Ascending aorta (tissue), 2 donors: ENCODE data around the gene EDC3. TPM values are rescaled to one million over a fixed set of nuclear protein-coding genes. Genes with fewer than 3 reads are reported as not detected.

Experiments
- DNase-seq, 2 donors: peaks; one replicate each; pipeline ENCODE4 v3.0.0-alpha.2; 2019; ENCODE audit warnings: low spot score in 2 of 2
- H3K27ac ChIP-seq, 2 donors: fragments of 200-600 bp; sonication (generic); one replicate each; pipeline ENCODE4 v1.5.1; 2016 to 2017; ENCODE audit warnings: mild to moderate bottlenecking in 1 of 2
- H3K27me3 ChIP-seq: fragments of 200-600 bp; sonication (generic); one replicate; pipeline ENCODE4 v1.5.1; 2017
- H3K36me3 ChIP-seq, 2 donors: fragments of 200-600 bp; sonication (generic); one replicate each; pipeline ENCODE4 v1.5.1; 2016
- H3K4me1 ChIP-seq, 2 donors: fragments of 200-600 bp; sonication (generic); one replicate each; pipeline ENCODE4 v1.5.1; 2016 to 2017; ENCODE audit warnings: mild to moderate bottlenecking in 1 of 2
- H3K4me3 ChIP-seq, 2 donors: fragments of 200-600 bp; sonication (generic); one replicate each; pipeline ENCODE4 v1.5.1; 2016 to 2017; ENCODE audit warnings: mild to moderate bottlenecking in 1 of 2
- H3K9me3 ChIP-seq, 2 donors: fragments of 200-600 bp; sonication (generic); one replicate each; pipeline ENCODE4 v1.5.1; 2016
- CTCF ChIP-seq, 3 experiments: fragments of 200-600 bp in 2 of 3; fragments of 450-650 bp in 1 of 3; sonication (generic) in 2 of 3; IDR thresholded peaks; one replicate each; pipeline ENCODE4 v1.5.1; 2016 to 2019; ENCODE audit warnings: antibody characterized with exemption in 3 of 3, mild to moderate bottlenecking in 1 of 3, moderate library complexity in 1 of 3
- intact Hi-C: fragments of 100-400 bp; cut with DNase I; formaldehyde crosslinking; loops from one replicate; pipeline ENCODE4 v1.15.1; 2023
- total RNA-seq: library from RNA; depleted of rRNA; stranded (reverse); fragments of >200 nt; gene quantifications from one replicate; pipeline ENCODE4 v1.1.0, GENCODE V29; 2016

EDC3 gene
- total RNA-seq, 1 donor from 2014 or later = 8.8 TPM

DNA sequence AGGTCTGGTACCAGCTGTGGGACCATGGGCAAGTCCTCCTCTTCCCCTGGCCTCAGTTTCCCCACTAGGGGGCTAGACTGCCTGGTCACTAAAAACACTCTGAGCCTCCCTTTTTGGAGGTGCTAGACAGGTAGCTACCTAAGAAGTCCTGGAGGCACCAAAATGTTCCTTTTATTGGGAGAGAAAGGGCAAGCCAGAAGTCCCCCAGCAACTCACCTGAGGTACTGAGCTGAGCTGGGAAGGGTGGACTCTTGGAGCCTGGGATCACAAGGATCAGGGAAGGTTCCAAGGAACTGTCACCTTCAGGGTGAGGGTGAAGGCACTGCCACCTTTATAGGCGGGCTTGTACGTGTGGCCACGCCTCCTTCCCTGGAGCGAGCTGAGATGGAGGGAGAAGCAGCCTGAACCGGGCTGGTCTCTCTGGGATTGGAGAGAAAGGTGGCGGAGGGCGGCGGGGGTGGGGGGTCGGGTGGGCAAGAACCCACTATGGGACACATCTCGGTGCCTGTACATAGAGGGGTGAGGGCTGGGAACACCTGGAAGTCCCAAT, 29.5 kb upstream of the EDC3 start, which contains the start of gene CYP1A1:
Gene CYP1A1, minus strand, starts transcription at position 304 of the 550 bp plus-strand sequence. CDS start 2,431 bp downstream, outside the sequence.
- DNase-seq = no peak
- no peak for TF ChIP-seq CTCF (IDR thresholded peaks at IDR 0.05)
- Histone ChIP-seq H3K27ac (peak within 1 kb of the TSS; percentile 35 to 39), H3K9me3 (no peaks in the 10 kb centered on the region), H3K36me3 (no peaks in the 10 kb centered on the region), H3K4me1 (peaks cover 4 to 12% of the 10 kb centered on the region in 2 donors), H3K4me3 (peak within 1 kb of the TSS; percentile 71 to 78), H3K27me3 (no peaks in the 10 kb centered on the region)
- intact Hi-C loops = no loop called here

GRCh38 chr15:74724570-74725224, 28.9 kb upstream of the EDC3 start:
- Histone ChIP-seq H3K4me3 (peak overlapping the region in 1 of 2 donors; percentile 71), H3K27me3 (no peaks in the 10 kb centered on the region), H3K9me3 (no peaks in the 10 kb centered on the region), H3K27ac (no peak overlapping the region), H3K36me3 (no peaks in the 10 kb centered on the region), H3K4me1 (peaks cover 4 to 12% of the 10 kb centered on the region in 2 donors)
- DNase-seq = no peak
- TF ChIP-seq CTCF (IDR thresholded peaks at IDR 0.05) = no peak
- intact Hi-C loops = no loop called here

GRCh38 chr15:74723754-74724334, 28.0 kb upstream of the EDC3 start:
- Histone ChIP-seq H3K36me3 (no peaks in the 10 kb centered on the region), H3K27me3 (no peaks in the 10 kb centered on the region), H3K4me1 (peaks cover 4 to 12% of the 10 kb centered on the region in 2 donors), H3K27ac (no peak overlapping the region), H3K4me3 (no peak overlapping the region), H3K9me3 (no peaks in the 10 kb centered on the region)
- no peak for TF ChIP-seq CTCF (IDR thresholded peaks at IDR 0.05)
- DNase-seq = no peak
- intact Hi-C loops = no loop called here

DNA sequence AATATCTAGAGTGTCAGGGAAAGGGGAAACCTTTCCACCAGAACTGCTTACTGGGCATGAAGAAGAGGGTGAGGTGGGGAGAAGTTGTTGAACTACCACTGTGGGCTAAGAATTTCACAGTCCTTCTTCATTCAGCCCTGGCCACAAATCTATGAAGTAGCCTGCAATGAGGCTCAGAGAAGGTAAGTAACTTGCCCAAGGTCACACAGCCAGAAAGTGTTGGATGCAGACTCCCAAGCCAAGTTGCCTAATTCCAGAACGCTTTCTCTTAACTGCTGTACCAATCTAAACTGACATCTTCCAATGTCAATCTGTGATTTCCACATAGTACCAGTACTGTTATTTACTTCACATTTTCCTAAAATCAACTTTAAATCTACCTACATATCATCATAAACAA, 27.4 kb upstream of the EDC3 start:
- no peak for TF ChIP-seq CTCF (IDR thresholded peaks at IDR 0.05)
- intact Hi-C loops = no loop called here

DNA sequence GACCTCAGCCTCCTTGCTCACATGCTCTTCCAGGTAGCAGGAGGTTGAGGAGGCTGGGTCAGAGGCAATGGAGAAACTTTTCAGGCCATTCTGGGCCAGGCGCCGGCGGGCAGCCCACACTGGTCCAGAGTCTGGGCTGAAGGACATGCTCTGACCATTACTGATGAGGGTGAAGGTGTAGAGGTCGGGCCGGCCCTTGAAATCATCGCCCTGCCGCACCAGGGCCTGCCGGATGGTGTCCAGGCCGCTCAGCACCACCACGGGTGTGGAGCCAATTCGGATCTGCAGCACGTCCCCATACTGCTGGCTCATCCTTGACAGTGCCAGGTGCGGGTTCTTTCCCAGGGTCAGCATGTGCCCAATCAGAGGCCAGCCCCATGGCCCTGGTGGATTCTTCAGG, 26.8 kb upstream of the EDC3 start:
- DNase-seq = no peak
- intact Hi-C loops = no loop called here
- TF ChIP-seq CTCF (IDR thresholded peaks at IDR 0.05) = no peak
- Histone ChIP-seq H3K27me3 (no peaks in the 10 kb centered on the region), H3K27ac (no peak overlapping the region), H3K4me3 (no peak overlapping the region), H3K9me3 (no peaks in the 10 kb centered on the region), H3K36me3 (no peaks in the 10 kb centered on the region), H3K4me1 (peaks cover 4 to 12% of the 10 kb centered on the region in 2 donors)

More for the DNA sequence above, 27.4 kb upstream of the EDC3 start:
- peaks cover 4 to 12% of the 10 kb centered on the region in 2 donors for H3K4me1 ChIP-seq
- H3K27me3 ChIP-seq = no peaks in the 10 kb centered on the region
- H3K36me3 ChIP-seq = no peaks in the 10 kb centered on the region
- no peak overlapping the region for H3K4me3 ChIP-seq
- DNase-seq = no peak
- H3K9me3 ChIP-seq = no peaks in the 10 kb centered on the region
- H3K27ac ChIP-seq = no peak overlapping the region
